NCI-H2029 (cell line): ENCODE measurements around the gene SPTBN4.
A peak's percentile ranks its signal among the peaks of the same experiment; 100 is the strongest.

ENCODE experiments used
- DNase-seq: peaks from one replicate; lab custom pipeline; 2025; lab: John Stamatoyannopoulos, UW

Gene SPTBN4

DNA sequence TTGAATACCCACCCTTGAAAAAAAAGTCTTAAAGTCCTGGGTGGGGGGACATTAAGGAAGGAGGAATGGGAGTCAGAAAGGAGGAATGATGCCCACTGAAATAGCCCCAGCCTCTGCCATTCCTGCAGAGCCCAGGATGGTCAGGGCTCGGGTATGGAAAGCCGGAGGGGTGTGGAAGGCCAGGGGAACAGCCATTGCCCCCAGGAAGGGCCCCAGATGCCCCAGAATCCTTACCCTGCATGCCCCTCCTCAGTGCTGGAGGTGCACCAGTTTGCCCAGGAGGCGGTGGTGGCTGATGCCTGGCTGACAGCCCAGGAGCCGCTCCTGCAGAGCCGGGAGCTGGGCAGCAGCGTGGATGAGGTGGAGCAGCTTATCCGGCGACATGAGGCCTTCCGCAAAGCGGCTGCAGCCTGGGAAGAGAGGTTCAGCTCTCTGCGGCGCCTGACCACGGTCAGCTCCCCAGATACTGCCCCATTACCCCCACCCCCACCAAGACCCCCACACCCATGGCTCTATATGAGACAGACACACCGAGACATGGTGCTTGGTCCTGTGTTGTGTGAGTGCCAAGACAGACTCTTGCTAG, 99.2 kb downstream of the SPTBN4 start:
- no peak for DNase-seq

DNA sequence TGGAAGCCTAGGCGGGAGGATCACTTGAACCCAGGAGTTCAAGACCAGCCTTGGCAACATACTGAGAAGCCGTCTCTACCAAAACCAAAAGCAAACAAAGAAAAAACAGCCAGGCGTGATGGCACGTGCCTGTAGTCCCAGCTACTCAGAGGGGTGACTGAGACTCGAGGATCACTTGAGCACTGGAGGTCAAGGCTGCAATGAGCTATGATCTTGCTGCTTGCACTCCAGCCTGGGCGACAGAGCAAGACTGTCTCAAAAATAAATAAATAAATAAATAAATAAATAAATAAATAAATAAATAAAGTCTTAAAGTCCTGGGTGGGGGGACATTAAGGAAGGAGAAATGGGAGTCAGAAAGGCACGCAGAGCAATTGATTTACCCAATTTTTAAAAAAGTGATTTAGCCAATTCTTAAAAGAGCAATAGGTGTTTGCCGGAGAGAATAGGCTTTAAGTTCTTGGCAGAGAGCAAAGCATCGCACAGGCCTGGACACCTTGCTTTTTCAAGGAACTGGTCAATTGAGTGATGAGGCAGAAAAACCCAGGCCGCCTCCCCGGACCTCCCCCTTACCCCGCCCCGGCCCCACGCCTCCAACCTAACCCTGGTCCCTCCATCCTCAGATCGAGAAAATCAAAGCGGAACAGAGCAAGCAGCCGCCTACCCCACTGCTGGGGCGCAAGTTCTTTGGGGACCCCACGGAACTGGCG, 100.4 kb downstream of the SPTBN4 start:
- DNase-seq: no peak

DNA sequence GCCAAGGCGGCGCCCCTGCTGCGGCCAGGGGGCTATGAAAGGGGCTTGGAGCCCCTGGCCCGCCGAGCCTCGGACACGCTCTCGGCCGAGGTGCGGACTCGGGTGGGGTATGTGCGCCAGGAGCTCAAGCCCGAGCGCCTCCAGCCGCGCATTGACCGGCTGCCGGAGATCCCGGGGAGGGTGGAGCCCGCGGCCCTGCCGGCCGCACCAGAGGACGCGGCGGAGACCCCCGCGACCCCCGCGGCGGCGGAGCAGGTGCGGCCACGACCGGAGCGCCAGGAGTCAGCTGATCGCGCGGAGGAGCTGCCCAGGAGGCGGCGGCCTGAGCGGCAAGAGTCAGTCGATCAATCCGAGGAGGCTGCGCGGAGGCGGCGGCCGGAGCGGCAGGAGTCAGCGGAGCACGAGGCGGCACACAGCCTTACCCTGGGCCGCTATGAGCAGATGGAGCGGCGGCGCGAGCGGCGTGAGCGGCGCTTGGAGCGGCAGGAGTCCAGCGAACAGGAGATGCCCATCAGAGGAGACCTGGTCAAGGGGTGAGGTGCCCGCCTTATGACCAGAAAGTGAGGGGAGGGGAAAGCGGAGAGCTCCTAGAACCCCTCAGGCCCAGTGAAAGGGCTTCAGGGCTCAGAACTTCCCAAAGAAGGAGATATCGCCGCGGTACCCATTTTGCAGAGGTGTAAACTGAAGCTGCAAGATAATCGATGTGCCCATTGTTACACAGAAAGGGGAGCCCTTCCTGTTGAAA, 101.1 kb downstream of the SPTBN4 start:
- no peak for DNase-seq

DNA sequence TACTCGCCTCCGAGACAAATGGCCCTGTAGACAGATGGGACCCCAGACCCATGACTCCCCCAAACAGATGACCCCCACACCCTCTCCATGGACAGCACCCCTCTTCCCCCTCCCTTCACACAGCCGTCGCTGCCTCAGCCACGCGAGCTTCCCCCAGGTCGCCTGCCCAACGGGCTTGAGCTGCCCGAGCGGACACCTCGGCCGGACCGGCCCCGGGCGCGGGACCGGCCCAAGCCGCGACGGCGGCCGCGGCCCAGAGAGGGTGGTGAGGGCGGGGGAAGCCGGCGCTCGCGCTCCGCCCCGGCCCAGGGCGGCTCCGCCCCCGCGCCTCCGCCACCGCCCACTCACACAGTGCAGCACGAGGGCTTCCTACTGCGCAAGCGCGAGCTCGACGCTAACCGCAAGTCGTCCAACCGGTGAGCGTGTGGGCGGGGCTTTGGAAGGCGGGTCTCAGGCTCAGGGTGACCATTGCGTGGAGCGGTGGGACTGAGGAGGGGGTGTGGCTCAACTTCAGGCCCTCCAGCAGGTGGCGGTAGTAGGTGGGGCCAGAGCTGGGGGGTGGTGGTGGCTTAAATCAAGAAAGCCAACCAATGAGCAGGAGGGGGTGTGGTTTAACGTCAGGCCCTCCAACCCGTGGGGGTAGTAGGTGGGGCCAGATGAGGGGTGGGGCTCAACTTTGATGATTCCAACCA, 103.7 kb downstream of the SPTBN4 start:
- peak; percentile 99 for DNase-seq

DNA sequence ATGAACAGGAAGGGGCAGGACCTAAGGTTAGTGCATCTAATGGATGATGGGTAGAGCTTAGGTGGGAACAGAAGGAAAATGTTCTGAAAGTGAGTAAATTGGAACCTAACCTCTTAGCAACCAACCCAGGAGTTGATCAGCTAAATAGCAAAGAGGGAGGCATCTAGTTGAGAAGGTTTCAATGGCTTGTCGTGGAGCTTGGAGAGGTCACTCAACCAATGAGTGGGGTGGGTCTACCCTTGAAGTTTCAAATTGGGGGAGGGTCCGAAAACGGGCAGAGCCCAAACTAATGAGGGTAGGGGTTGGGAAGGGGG, 104.2 kb downstream of the SPTBN4 start:
- no peak for DNase-seq

DNA sequence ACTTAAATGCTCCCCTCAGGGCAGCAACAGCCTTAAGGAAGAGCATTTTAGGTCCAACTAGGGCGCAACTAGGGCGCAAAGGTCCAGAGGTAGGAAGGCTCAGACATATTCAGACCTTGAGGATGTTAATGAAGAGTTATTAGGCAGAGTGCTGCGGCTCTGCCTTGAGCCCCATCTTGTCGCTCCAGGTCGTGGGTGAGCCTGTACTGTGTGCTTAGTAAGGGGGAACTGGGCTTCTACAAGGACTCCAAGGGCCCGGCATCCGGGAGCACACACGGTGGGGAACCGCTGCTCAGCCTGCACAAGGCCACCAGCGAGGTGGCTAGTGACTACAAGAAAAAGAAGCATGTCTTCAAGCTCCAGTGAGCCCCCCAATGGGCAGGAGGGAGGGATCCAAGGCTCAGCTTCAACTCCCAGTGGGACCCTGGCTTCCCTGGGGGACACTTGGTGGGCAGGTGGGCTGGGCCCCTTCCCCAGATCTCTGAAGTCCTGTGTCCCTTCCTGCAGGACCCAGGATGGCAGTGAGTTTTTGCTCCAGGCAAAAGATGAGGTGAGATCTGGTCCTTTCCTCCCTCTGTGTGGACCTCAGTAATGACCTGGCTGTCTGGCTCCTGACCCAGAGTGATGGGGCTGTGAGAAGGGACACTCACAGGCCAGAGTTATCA, 105.2 kb downstream of the SPTBN4 start:
- no peak for DNase-seq

DNA sequence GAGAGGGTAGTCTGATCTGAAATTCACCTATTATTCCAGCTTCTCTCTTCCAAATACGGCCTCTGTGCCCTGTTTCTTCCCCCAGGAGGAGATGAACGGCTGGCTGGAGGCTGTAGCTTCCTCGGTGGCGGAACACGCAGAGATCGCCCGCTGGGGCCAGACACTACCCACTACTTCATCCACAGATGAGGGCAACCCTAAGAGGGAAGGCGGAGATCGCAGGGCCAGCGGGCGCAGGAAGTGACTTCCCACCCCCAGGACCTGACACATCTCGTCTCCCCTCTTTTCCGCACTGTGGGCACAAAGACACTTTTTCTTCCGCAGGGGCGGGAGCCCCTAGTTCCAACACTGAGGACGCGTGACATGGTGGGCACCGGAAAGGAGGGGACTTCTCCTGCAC, 108.5 kb downstream of the SPTBN4 start:
- no peak for DNase-seq

DNA sequence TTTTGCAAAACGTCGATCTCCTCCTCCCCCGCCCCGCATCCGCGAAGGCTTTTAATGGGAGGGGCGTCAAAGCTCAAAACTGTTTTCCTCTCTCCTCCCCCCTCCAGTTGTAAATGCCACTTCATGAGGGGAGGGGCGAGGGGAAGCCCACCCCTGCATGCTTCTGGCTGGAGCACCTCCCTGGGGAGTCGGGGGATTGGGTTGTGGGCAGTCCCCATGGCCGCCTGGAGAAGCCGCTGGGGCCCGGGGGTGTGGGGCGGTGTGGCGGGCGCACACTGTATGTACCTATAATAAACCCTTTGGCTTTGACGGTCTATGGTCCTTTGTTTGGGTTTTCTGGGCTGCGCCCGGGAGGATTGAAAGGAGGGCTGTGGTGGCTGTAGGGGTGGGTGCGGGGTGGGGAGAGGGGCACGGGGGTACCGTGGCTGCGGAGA, 109.4 kb downstream of the SPTBN4 start:
- DNase-seq: no peak

DNA sequence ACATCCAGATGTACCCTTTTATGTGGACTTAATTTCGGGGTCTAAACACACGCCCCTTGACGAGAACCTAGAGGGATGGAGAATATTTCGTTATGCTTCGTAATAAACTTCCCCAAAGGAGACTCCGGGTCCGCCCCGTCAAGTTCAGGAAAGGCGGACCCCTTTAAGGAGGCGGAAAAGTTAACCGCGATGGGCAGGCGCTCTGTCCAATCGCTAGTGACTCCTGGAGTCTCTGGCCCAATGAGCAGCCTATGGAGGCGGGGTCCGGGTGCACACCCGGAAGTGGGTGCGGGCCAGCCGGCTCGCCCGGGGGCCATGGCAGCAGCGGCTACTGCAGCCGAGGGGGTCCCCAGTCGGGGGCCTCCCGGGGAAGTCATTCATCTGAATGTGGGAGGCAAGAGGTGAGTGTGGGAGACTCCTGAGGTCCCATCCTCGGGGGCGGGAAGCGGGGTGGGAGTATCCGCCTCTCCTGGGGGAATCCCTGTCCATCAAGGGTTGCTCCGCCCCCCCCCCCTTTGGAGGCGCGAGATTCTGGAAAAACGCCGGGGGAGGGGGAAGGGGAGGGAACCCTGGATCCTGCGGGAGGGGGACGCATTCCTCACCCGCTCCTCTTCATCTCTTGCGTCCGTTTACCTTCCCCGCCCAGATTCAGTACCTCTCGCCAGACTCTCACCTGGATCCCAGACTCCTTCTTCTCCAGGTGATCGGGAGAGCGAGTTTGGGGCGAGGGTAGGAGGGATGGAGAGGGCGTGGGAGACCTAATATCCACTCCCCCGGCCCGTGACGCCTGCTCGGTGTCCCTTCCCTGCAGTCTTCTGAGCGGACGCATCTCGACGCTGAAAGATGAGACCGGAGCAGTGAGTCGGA, 110.0 kb downstream of the SPTBN4 start, which contains the start of gene SHKBP1:
Gene SHKBP1 (plus strand): TSS at position 289 of the 867 bp plus-strand sequence. CDS start 27 bp downstream, at position 316.
- peak; percentile 92 for DNase-seq

DNA sequence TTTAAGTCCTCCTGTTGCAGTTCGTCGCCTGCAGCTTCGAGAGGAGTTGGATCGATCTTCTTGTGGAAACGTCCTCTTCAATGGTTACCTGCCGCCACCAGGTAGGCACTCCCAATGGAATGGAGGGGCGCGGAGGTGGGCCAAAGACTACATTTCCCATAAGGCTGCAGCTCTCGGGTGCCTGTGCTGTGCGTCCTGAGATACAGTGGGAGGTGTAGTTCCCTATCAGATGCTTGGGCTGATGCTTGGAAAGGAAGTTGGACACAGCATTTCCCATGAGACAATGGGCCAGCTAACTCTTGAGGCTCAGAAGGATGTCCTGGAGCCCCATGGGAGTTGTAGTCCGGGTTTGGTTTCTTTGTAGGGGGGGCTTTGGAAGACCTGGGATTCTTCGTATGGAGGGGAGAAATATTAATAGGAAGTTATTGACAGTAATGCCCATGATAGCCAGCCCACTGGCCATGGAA, 111.7 kb downstream of the SPTBN4 start:
- no peak for DNase-seq

DNA sequence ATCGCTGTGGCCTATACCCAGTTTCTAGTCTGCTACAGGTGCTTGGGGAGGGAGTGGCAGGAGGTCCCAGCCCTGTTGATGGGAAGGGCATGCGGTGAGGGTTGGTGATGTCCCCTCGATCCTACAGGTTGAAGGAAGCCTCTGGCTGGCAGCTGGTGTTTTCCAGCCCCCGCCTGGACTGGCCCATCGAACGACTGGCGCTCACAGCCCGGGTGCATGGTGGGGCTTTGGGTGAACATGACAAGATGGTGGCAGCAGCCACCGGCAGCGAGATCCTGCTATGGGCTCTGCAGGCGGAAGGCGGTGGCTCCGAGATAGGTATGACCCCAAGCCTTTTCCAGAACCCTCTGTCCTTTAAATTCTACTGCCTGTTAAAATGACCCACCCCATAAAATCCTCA, 113.8 kb downstream of the SPTBN4 start:
- no peak for DNase-seq

DNA sequence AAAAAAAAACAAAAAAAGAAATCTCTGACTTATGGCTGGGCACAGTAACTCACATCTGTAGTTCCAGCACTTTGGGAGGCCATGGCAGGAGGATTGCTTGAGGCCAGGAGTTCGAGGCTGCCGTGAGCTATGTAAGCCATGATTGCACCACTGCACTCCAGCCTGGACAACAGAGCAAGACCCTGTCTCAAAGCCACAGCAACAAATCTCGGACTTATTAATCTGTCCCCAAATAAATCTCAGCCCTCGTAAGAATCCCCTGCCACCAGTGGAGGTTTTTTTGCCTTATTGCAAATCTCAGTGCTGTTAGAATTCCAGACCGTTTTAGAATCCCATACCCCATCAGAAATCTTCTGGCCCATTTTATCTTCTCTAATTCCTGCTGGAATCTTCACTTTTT, 114.7 kb downstream of the SPTBN4 start:
- no peak for DNase-seq

DNA sequence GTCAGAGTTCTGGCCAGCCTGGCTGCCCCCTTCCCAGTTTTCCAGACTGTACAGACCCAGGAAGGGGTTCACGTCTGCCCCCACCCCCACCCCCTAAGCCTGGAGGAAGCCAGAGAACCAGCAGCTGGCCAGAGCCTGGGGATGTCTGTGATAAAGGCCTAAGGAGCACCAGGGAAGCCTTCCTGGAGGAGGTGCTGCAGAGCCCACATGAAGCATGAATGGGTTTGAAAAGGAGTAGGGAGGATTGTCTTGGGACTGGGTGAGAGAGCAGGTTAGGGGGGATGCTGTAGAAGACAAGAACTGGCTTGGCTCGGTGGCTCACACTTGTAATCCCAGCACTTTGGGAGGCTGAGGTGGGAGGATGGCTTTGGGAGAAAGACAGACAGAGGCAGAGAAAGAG, 115.7 kb downstream of the SPTBN4 start:
- no peak for DNase-seq

DNA sequence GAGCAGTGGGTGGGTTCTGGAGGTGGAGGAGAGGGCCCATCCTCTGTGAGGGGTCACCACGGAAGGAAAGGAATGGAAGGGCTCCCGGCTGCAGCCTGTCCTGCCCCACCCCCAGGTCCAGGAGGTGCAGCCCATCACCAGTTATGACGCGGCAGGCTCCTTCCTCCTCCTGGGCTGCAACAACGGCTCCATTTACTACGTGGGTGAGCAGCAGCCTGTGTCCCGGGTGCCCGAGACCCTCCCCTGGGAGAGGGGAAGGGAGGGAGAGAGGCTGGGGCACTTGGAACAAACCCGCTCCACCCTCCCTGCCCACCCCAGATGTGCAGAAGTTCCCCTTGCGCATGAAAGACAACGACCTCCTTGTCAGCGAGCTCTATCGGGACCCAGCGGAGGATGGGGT, 116.5 kb downstream of the SPTBN4 start:
- DNase-seq: no peak

DNA sequence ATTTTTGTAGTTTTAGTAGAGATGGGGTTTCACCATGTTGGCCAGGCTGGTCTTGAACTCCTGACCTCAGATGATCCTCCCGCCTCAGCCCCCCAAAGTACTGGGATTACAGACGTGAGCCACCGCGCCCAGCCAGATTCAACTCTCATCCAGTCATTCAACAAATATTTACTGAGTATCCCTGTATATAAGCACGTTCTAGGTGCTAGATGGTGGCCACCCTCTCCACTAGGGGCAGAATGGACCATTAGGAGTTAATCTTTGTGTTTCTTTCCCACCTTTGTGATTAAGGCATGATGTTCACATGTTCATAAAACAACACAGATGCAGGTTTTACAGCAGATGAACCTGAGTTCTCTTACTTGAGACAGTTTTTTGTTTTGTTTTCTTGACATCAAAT, 117.2 kb downstream of the SPTBN4 start:
- DNase-seq: no peak

DNA sequence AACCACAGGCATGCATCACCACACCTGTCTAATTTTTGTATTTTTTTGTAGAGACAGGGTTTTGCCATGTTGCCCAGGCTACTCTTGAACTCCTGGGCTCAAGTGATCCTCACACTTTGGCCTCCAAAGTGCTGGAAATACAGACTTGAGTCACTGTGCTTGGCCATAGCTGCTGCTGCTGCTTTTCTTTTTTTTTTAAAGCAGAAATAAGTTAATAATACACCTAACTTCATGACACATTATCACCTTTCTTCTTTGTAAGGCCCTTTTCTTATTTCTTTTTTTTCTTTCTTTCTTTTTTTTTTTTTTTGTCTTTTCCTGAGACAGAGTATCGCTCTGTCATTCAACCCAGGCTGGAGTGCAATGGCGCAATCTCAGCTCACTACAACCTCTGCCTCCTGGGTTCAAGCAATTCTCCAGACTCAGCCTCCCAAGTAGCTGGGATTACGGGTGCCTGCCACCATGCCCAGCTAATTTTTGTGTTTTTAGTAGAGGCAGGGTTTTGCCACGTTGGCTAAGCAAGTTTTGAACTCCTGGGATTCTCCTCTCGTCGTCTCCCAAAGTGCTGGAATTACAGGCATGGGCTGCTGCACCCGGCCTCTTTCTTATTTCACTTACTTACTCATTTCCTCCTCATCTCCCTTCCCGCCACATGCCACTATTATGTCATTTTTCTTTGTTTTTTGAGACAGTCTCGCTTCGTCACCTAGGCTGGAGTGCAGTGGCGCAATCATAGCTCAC, 118.6 kb downstream of the SPTBN4 start:
- peak; percentile 33 for DNase-seq

DNA sequence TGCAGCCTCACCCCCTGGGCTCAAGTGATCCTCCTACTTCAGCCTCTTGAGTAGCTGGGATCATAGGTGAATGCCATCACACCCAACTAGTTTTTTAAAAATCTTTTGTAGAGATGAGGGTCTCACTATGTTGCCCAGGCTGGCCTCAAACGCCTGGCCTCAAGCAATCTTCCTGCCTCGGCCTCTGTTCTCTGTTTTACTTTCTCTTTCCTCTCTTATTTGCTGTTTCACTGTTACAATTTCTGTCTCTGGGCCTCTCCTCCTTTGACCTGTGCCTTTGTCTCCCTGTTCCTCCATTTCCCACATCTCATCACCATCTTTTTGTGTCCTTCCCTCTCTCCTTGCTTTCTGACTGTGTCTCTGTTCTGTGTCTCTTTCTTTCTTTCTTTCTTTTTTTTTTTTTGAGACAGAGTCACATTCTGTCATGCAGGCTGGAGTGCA, 119.2 kb downstream of the SPTBN4 start:
- no peak for DNase-seq

DNA sequence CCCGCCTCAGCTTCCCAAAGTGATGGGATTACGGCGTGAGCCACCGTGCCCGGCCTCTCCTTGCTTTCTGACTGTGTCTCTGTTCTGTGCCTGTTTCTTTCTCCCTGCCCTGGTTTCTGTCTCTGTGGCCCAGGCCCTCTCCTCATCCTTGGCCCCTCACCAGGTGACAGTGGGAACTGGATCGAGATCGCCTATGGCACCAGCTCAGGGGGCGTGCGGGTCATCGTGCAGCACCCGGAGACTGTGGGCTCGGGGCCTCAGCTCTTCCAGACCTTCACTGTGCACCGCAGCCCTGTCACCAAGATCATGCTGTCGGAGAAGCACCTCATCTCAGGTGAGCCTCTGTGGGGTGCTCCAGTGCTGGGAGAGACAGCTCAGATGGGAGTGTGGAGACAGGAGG, 119.8 kb downstream of the SPTBN4 start:
- DNase-seq: no peak

DNA sequence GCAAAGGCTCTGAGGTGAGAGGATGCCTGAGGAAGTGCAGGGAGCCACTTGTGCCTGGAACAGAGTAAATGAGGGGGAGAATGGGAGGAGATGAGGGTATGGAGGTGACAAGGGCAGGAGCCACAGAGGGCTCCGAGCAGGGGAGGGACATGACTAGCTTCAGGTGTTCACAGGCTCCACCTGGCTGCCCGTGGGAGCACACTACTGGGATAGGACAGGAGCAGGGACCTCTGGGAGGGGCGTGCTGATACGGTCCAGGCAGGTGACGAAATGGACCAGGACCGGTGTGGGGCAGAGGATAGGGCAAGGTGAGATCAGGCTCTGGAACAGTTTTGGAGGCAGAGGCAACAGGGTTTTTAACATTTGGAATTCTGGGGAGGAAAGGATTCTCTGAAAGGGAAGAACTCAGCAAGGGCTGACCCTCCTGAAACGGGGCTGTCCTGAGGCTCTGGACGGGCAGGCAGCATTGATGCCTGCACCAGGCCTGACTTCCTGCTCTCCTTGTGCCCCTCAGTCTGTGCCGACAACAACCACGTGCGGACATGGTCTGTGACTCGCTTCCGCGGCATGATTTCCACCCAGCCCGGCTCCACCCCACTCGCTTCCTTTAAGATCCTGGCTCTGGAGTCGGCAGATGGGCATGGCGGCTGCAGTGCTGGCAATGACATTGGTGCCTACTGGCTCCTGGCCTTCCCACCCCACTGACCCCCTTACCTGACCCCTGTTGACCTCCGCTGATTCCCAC, 121.5 kb downstream of the SPTBN4 start:
- DNase-seq: no peak
